GM23248 (cell line): ENCODE data around the gene MRPL33. TPM values are rescaled to one million over a fixed set of nuclear protein-coding genes. Genes with fewer than 3 reads are reported as not detected.

Experiments used
- DNase-seq: peaks from one replicate; pipeline ENCODE4 v3.0.0-alpha.2; 2015
- H2AFZ ChIP-seq: fragments of 200-600 bp; sonication (generic); 2 replicates; pipeline ENCODE4 v1.6.1; 2016; ENCODE audit warnings: antibody characterized with exemption
- H3F3A ChIP-seq: fragments of 200-600 bp; sonication (generic); 2 replicates; pipeline ENCODE4 v1.6.1; 2016; ENCODE audit warnings: mild to moderate bottlenecking, antibody characterized with exemption, mixed run types; ENCODE audit not compliant: insufficient read depth
- H3K27ac ChIP-seq: fragments of 200-600 bp; sonication (generic); 2 replicates; pipeline ENCODE4 v1.5.1; 2016; ENCODE audit warnings: mild to moderate bottlenecking
- H3K27me3 ChIP-seq: fragments of 200-600 bp; sonication (generic); replicated peaks from 2 replicates; pipeline ENCODE4 v1.6.1; 2016; ENCODE audit warnings: mild to moderate bottlenecking; ENCODE audit not compliant: insufficient read depth
- H3K36me3 ChIP-seq: fragments of 200-600 bp; sonication (generic); 2 replicates; pipeline ENCODE4 v1.6.1; 2016; ENCODE audit warnings: low read depth, mild to moderate bottlenecking
- H3K4me1 ChIP-seq: fragments of 200-600 bp; sonication (generic); 2 replicates; pipeline ENCODE4 v1.6.1; 2016; ENCODE audit warnings: mild to moderate bottlenecking; ENCODE audit not compliant: insufficient read depth
- H3K4me2 ChIP-seq: fragments of 200-600 bp; sonication (generic); one replicate; pipeline ENCODE4 v1.6.1; 2016; ENCODE audit warnings: mild to moderate bottlenecking; ENCODE audit not compliant: unreplicated experiment
- H3K4me3 ChIP-seq: fragments of 200-600 bp; sonication (generic); 2 replicates; pipeline ENCODE4 v1.5.1; 2016; ENCODE audit warnings: mild to moderate bottlenecking
- H3K79me2 ChIP-seq: fragments of 200-600 bp; sonication (generic); 2 replicates; pipeline ENCODE4 v1.6.1; 2016; ENCODE audit warnings: mild to moderate bottlenecking; ENCODE audit not compliant: insufficient read depth
- H3K9ac ChIP-seq: fragments of 200-600 bp; sonication (generic); 2 replicates; pipeline ENCODE4 v1.6.1; 2016; ENCODE audit warnings: mild to moderate bottlenecking
- H3K9me2 ChIP-seq: fragments of 200-600 bp; sonication (generic); 2 replicates; pipeline ENCODE4 v1.6.1; 2016; ENCODE audit warnings: mixed run types, mild to moderate bottlenecking, moderate library complexity; ENCODE audit not compliant: insufficient read depth
- H3K9me3 ChIP-seq: fragments of 200-600 bp; sonication (generic); one replicate; pipeline ENCODE4 v1.6.1; 2017; ENCODE audit warnings: low read depth
- H4K20me1 ChIP-seq: fragments of 200-600 bp; sonication (generic); 2 replicates; pipeline ENCODE4 v1.6.0; 2016; ENCODE audit not compliant: insufficient read depth
- EZH2 ChIP-seq: fragments of 200-600 bp; sonication (generic); IDR thresholded peaks from 2 replicates; pipeline ENCODE4 v1.6.1; 2018; ENCODE audit warnings: antibody characterized with exemption, mild to moderate bottlenecking; ENCODE audit not compliant: insufficient read depth, poor library complexity, severe bottlenecking
- EZH2phosphoT487 ChIP-seq: fragments of 200-600 bp; sonication (generic); IDR thresholded peaks from 2 replicates; pipeline ENCODE4 v1.6.1; 2018; ENCODE audit warnings: antibody characterized with exemption, moderate library complexity, mild to moderate bottlenecking, low read depth; ENCODE audit not compliant: insufficient read depth
- WGBS, 2 experiments: methylation state at CpG; one replicate each; pipeline ENCODE4 v1.1.6; 2015 to 2017; ENCODE audit warnings: low lambda C conversion rate in 2 of 2, low coverage in 1 of 2; ENCODE audit errors: missing lambda C conversion rate in 2 of 2; 5-methylcytosine and 5-hydroxymethylcytosine counted together
- in situ Hi-C: fragments of 300-500 bp; cut with MboI; formaldehyde crosslinking; loops from 2 replicates; pipeline ENCODE4 v1.15.0; 2020
- polyA plus RNA-seq: library from polyadenylated mRNA; unstranded; fragments of >200 nt; fragmentation: Nextera tagmentation; extraction: Ambion mirVana; gene quantifications from 2 replicates; pipeline ENCODE4 v1.2.1, GENCODE V29; 2016
- total RNA-seq: library from RNA; depleted of rRNA; stranded (reverse); fragments of >200 nt; shearing (Covaris generic); gene quantifications from 2 replicates; pipeline ENCODE4 v1.2.3, GENCODE V29; 2014

MRPL33 gene
- total and polyA plus RNA-seq, 2 experiments from 2014 or later = 70.8 to 340 TPM

DNA sequence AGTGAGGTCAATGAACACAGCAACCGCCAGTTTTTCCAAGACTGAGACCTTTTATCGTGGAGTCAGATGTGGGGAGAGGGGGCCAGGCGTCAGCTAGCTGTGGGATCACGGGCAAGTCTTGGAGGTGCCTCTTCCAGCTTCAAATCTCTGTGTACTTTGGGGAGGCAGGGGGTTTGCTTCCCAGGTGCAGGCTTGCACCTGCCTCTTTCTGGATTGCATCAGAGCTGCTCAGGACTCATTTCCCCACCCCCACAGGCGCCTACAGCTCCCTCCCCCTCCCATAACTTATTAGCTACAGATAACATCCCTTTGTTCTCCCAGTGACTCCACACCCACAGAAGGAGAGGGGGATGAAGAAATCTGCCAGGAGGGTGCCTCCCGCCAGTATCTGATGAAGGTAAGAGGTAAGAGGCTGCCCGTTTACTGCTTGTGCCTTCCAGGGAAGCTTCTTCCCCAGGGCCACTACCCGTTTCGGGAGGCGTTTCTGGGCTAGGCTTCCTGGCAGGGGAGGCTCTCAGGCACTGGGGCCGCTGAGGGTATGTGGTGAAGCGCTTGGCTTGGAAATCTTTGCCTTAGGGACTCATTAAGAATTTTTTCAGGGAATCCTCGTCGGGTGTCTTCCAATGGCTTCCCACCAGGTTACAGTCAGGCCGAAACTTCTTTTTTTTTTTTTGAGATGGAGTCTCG, 18.8 kb upstream of the MRPL33 start:
- Histone ChIP-seq H3K36me3 (no peaks in the 10 kb centered on the region), H3K4me3 (no peak overlapping the region), H3K4me1 (peaks cover 6% of the 10 kb centered on the region; the same call in 1 of the 2 replicates), H3K27me3 (no peaks in the 10 kb centered on the region), H3K4me2 (no peak overlapping the region), H2AFZ (no peak overlapping the region), H4K20me1 (no peaks in the 10 kb centered on the region), H3K27ac (no peak overlapping the region), H3K9ac (no peak overlapping the region), H3K9me2 (no peaks in the 10 kb centered on the region), H3F3A (no peaks in the 10 kb centered on the region), H3K79me2 (no peaks in the 10 kb centered on the region), H3K9me3 (no peaks in the 10 kb centered on the region)
- DNase-seq = no peak
- no peak for TF ChIP-seq EZH2phosphoT487
- no peak for TF ChIP-seq EZH2
- WGBS, 2 experiments = 80 to 81% methylated on average over 16 of the region's 16 CpGs
- in situ Hi-C loops = no loop called here

DNA sequence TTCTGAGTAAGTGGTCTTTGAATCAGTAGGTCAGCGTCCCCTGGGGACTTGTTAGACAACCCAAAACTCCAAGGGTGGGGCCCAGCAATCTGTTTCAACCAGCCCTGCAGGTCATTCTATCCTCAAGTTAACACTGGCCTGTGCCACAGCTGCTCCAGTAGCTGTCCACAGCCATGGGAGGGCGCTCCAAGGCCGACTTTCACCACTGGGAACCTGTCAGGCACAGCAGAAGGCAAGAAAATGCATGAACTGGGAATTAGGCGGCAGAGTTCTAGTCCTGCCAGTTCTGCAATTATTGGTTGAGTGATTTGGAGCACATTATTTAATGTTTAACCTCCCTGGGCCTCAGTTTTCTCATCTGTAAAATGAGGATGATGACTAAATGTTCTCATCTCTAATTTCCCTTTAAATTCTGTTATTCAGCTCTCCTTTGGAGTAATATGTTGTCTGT, 17.4 kb upstream of the MRPL33 start:
- TF ChIP-seq EZH2 (no peak), EZH2phosphoT487 (no peak)
- no peaks in the 10 kb centered on the region for H3K36me3 ChIP-seq
- no peaks in the 10 kb centered on the region for H3F3A ChIP-seq
- in situ Hi-C loops = no loop called here
- DNase-seq = peak; percentile 86
- no peak overlapping the region for H3K27ac ChIP-seq
- no peaks in the 10 kb centered on the region for H3K79me2 ChIP-seq
- H2AFZ ChIP-seq = no peak overlapping the region
- H3K4me2 ChIP-seq = no peak overlapping the region
- H3K4me1 ChIP-seq = peaks cover 6% of the 10 kb centered on the region; the same call in 1 of the 2 replicates
- no peaks in the 10 kb centered on the region for H3K9me2 ChIP-seq
- no peaks in the 10 kb centered on the region for H3K9me3 ChIP-seq
- H4K20me1 ChIP-seq = no peaks in the 10 kb centered on the region
- no peak overlapping the region for H3K4me3 ChIP-seq
- no peak overlapping the region for H3K9ac ChIP-seq
- 20 to 27% methylated on average over 4 of the region's 4 CpGs for WGBS, 2 experiments
- H3K27me3 ChIP-seq = no peaks in the 10 kb centered on the region

DNA sequence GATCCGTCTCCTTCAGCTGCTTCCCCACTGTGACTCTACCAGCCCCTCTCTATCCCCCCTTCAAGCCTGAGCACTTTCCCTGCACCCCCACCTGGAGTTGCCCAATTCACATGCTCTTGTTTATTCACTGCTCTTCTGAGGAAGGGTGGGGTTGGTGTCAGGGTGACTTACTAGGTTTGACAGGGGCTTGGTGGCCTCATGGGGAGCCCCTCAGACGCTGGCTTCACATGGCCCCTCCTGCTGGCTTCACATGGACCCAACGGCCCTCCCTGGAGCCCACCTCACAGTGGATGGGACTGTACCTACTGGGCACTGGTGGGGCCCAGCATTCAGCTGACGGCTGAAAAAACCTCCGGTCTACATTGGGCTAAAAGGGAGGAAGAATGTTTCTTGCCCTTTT, 16.7 kb upstream of the MRPL33 start:
- DNase-seq = no peak
- 0 out of 2 replicates have a peak, but pooled peaks cover 1% of the 10 kb centered on the region for H3F3A ChIP-seq
- H3K4me3 ChIP-seq = no peak overlapping the region
- TF ChIP-seq EZH2phosphoT487 (no peak), EZH2 (no peak)
- H3K9me2 ChIP-seq = no peaks in the 10 kb centered on the region
- H4K20me1 ChIP-seq = no peaks in the 10 kb centered on the region
- no peaks in the 10 kb centered on the region for H3K27me3 ChIP-seq
- H2AFZ ChIP-seq = no peak overlapping the region
- no peaks in the 10 kb centered on the region for H3K36me3 ChIP-seq
- H3K4me2 ChIP-seq = no peak overlapping the region
- no peak overlapping the region for H3K9ac ChIP-seq
- in situ Hi-C loops = no loop called here
- WGBS, 2 experiments = 78 to 80% methylated on average over 5 of the region's 5 CpGs
- no peak overlapping the region for H3K27ac ChIP-seq
- peaks cover 6% of the 10 kb centered on the region; the same call in 1 of the 2 replicates for H3K4me1 ChIP-seq
- H3K9me3 ChIP-seq = no peaks in the 10 kb centered on the region
- no peaks in the 10 kb centered on the region for H3K79me2 ChIP-seq

DNA sequence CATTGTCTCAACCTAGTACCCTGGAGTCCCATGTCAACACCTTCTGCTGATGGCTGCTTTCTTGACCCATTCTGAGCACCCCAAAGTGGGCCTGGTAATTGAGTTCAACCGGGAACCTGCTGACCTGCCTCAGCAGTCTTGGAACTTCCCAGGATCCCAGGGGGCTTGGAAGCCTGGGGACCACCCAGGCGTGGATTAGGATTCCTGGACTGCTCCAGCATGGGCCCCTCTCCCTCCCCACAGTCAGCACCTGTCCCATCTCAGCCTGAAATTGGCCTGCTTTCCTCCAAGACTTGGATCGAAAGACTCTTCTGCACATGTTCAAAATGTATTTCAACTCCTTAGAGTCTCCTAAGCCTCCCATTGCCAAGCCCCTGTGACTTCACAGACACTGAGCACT, 15.4 kb upstream of the MRPL33 start:
- no peak overlapping the region for H3K4me2 ChIP-seq
- no peak overlapping the region for H3K4me3 ChIP-seq
- 91 to 95% methylated on average over 3 of the region's 3 CpGs for WGBS, 2 experiments
- no peaks in the 10 kb centered on the region for H3K79me2 ChIP-seq
- H4K20me1 ChIP-seq = no peaks in the 10 kb centered on the region
- H3K9me2 ChIP-seq = no peaks in the 10 kb centered on the region
- TF ChIP-seq EZH2 (no peak), EZH2phosphoT487 (no peak)
- no peak overlapping the region for H2AFZ ChIP-seq
- in situ Hi-C loops = no loop called here
- H3K4me1 ChIP-seq = peaks cover 16% of the 10 kb centered on the region
- no peak overlapping the region for H3K9ac ChIP-seq
- no peaks in the 10 kb centered on the region for H3K27me3 ChIP-seq
- DNase-seq = no peak
- no peak overlapping the region for H3K27ac ChIP-seq
- H3K9me3 ChIP-seq = no peaks in the 10 kb centered on the region
- peaks cover 14% of the 10 kb centered on the region for H3F3A ChIP-seq
- no peaks in the 10 kb centered on the region for H3K36me3 ChIP-seq
